Astrocyte (in vitro differentiated cells and primary cell): ENCODE results near the gene RHOB. TPM values are rescaled to one million over a fixed set of nuclear protein-coding genes. Genes with fewer than 3 reads are reported as not detected.

ENCODE experiments used
- DNase-seq: peaks from one replicate; pipeline ENCODE4 v3.0.0-alpha.2; 2010; ENCODE audit warnings: low read depth
- FAIRE-seq: peaks from 2 replicates; lab custom pipeline; 2011; peaks lifted over from hg19 to GRCh38; lab: Jason Lieb, UNC
- H2AFZ ChIP-seq: 2 replicates; pipeline ENCODE4 v1.6.0; 2012; ENCODE audit warnings: low read depth, low read length, inconsistent platforms
- H3K27ac ChIP-seq: 2 replicates; pipeline ENCODE4 v1.5.1; 2011; ENCODE audit warnings: low read depth, low read length, inconsistent platforms
- H3K27me3 ChIP-seq: 2 replicates; pipeline ENCODE4 v1.6.0; 2011; ENCODE audit warnings: low read length, inconsistent platforms; ENCODE audit not compliant: insufficient read depth
- H3K36me3 ChIP-seq: 2 replicates; pipeline ENCODE4 v1.5.1; 2011; ENCODE audit warnings: low read length, inconsistent platforms; ENCODE audit not compliant: insufficient read depth
- H3K4me1 ChIP-seq: 2 replicates; pipeline ENCODE4 v1.5.1; 2011; ENCODE audit warnings: low read length, inconsistent platforms; ENCODE audit not compliant: insufficient read depth
- H3K4me2 ChIP-seq: 2 replicates; pipeline ENCODE4 v1.6.0; 2012; ENCODE audit warnings: low read length, inconsistent platforms
- H3K4me3 ChIP-seq: 2 replicates; pipeline ENCODE4 v1.5.1; 2011; ENCODE audit warnings: low read depth, mild to moderate bottlenecking, low read length, inconsistent platforms; ENCODE audit not compliant: insufficient read depth
- H3K79me2 ChIP-seq: 2 replicates; pipeline ENCODE4 v1.6.0; 2012; ENCODE audit warnings: mild to moderate bottlenecking, low read length, inconsistent platforms; ENCODE audit not compliant: insufficient read depth
- H3K9ac ChIP-seq: 2 replicates; pipeline ENCODE4 v1.6.0; 2012; ENCODE audit warnings: mild to moderate bottlenecking, low read length, inconsistent platforms
- H3K9me3 ChIP-seq: 2 replicates; pipeline ENCODE4 v1.5.1; 2012; ENCODE audit warnings: low read depth, mild to moderate bottlenecking, low read length, inconsistent platforms; ENCODE audit not compliant: insufficient read depth
- H4K20me1 ChIP-seq: 2 replicates; pipeline ENCODE4 v1.6.0; 2012; ENCODE audit warnings: low read length, inconsistent platforms; ENCODE audit not compliant: insufficient read depth
- H3K27ac Mint-ChIP-seq: one replicate; pipeline ENCODE4 v1.8.0; 2021; ENCODE audit warnings: mild to moderate bottlenecking, mixed read lengths; ENCODE audit not compliant: unreplicated experiment
- H3K27me3 Mint-ChIP-seq: one replicate; pipeline ENCODE4 v1.8.0; 2021; ENCODE audit warnings: low read depth, mixed read lengths; ENCODE audit not compliant: unreplicated experiment
- H3K36me3 Mint-ChIP-seq: one replicate; pipeline ENCODE4 v1.8.0; 2021; ENCODE audit warnings: low read depth, mixed read lengths; ENCODE audit not compliant: unreplicated experiment
- H3K4me1 Mint-ChIP-seq: one replicate; pipeline ENCODE4 v1.8.0; 2021; ENCODE audit warnings: low read depth, mixed read lengths; ENCODE audit not compliant: unreplicated experiment
- H3K4me3 Mint-ChIP-seq: one replicate; pipeline ENCODE4 v1.8.0; 2021; ENCODE audit warnings: mild to moderate bottlenecking, moderate library complexity, mixed read lengths; ENCODE audit not compliant: unreplicated experiment
- H3K9me3 Mint-ChIP-seq: one replicate; pipeline ENCODE4 v1.8.0; 2021; ENCODE audit warnings: mild to moderate bottlenecking, mixed read lengths; ENCODE audit not compliant: unreplicated experiment
- CTCF ChIP-seq: IDR thresholded peaks from 2 replicates; pipeline ENCODE4 v1.5.1; 2011; ENCODE audit warnings: low read depth, mild to moderate bottlenecking, inconsistent platforms, low read length, moderate library complexity; ENCODE audit not compliant: insufficient read depth
- EZH2 ChIP-seq: IDR thresholded peaks from 2 replicates; pipeline ENCODE4 v1.6.1; 2012; ENCODE audit warnings: mild to moderate bottlenecking, low read length, inconsistent platforms; ENCODE audit not compliant: insufficient read depth
- total RNA-seq: library from RNA; stranded (reverse); gene quantifications from 2 replicates; pipeline ENCODE4 v1.2.1, GENCODE V29; 2021

The RHOB gene
- total RNA-seq, 1 donor from 2014 or later, result 161 TPM

- FAIRE-seq (no peak), DNase-seq (no peak)
- no peaks in the 10 kb centered on the region for H3K27me3 ChIP-seq
- no peak overlapping the region for H3K4me3 ChIP-seq
- Mint-ChIP-seq H3K4me1 (no peaks in the 10 kb centered on the region), H3K9me3 (peaks cover 23% of the 10 kb centered on the region), H3K36me3 (peaks cover 5% of the 10 kb centered on the region), H3K27ac (no peak overlapping the region), H3K27me3 (peaks cover 6% of the 10 kb centered on the region), H3K4me3 (no peak overlapping the region)
- no peaks in the 10 kb centered on the region for H4K20me1 ChIP-seq
- no peaks in the 10 kb centered on the region for H3K4me1 ChIP-seq
- H3K9ac ChIP-seq, result no peak overlapping the region
- H2AFZ ChIP-seq, result no peak overlapping the region
- no peak overlapping the region for H3K27ac ChIP-seq
- H3K36me3 ChIP-seq, result no peaks in the 10 kb centered on the region
- no peak overlapping the region for H3K4me2 ChIP-seq
- H3K9me3 ChIP-seq, result peaks cover 4% of the 10 kb centered on the region
- TF ChIP-seq CTCF (no peak), EZH2 (no peak)
- no peaks in the 10 kb centered on the region for H3K79me2 ChIP-seq
Observed at GRCh38 chr2:20409039-20409438, 37.8 kb upstream of the RHOB start.

DNA sequence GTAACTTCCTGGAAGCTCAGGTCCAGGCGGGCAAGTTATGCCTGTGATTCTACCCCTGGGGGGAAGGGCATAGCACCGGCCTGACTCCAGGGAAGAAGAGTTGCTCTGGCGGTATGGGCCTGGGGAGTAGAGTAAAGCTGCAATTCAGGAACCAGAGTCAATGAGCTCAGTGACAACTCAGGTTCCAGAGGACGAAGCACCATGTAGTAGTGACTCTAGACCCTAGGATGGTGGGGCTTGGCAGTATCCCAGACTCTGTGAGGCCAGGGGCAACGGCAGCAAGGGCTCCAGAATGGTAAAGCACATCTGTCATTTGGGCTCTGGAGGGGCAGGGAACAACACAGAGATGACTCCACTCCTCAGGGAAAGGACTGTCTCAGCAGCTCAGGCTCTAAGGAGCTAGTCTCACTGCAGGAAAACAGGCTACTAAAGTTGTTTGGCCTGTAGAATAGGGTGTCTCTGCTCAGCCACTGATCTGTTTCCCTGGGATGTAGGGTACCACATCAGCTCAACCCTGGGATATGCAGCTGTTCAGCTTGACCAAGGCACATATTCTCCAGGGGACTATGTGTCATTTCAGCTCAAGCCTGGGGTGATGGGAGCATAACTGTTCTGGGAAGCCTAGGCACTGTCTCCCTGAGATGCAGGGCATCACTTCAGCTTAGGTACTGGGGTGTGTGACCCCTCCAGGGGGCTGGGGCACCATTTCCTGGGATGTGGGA lies 36.2 kb upstream of the RHOB start:
- H3K9me3 ChIP-seq, result peaks cover 4% of the 10 kb centered on the region
- Mint-ChIP-seq H3K4me1 (no peaks in the 10 kb centered on the region), H3K27ac (no peak overlapping the region), H3K27me3 (peaks cover 2% of the 10 kb centered on the region), H3K9me3 (peaks cover 23% of the 10 kb centered on the region), H3K4me3 (no peak overlapping the region), H3K36me3 (peaks cover 5% of the 10 kb centered on the region)
- H3K27me3 ChIP-seq, result no peaks in the 10 kb centered on the region
- H4K20me1 ChIP-seq, result no peaks in the 10 kb centered on the region
- no peaks in the 10 kb centered on the region for H3K4me1 ChIP-seq
- H3K27ac ChIP-seq, result no peak overlapping the region
- no peak overlapping the region for H3K9ac ChIP-seq
- H3K4me3 ChIP-seq, result no peak overlapping the region
- no peak for DNase-seq
- H3K79me2 ChIP-seq, result no peaks in the 10 kb centered on the region
- no peak overlapping the region for H3K4me2 ChIP-seq
- H3K36me3 ChIP-seq, result no peaks in the 10 kb centered on the region
- no peak for FAIRE-seq
- H2AFZ ChIP-seq, result no peak overlapping the region
- TF ChIP-seq EZH2 (no peak), CTCF (no peak)

- Histone ChIP-seq H2AFZ (no peak overlapping the region), H3K79me2 (no peaks in the 10 kb centered on the region), H3K27me3 (no peaks in the 10 kb centered on the region), H4K20me1 (no peaks in the 10 kb centered on the region), H3K9me3 (peaks cover 4% of the 10 kb centered on the region), H3K4me3 (no peak overlapping the region), H3K4me1 (no peaks in the 10 kb centered on the region), H3K36me3 (no peaks in the 10 kb centered on the region), H3K27ac (no peak overlapping the region), H3K9ac (no peak overlapping the region), H3K4me2 (no peak overlapping the region)
- TF ChIP-seq EZH2 (no peak), CTCF (peak; percentile 81)
- Mint-ChIP-seq H3K27me3 (peaks cover 2% of the 10 kb centered on the region), H3K4me3 (no peak overlapping the region), H3K27ac (no peak overlapping the region), H3K4me1 (no peaks in the 10 kb centered on the region), H3K9me3 (peaks cover 23% of the 10 kb centered on the region), H3K36me3 (peaks cover 5% of the 10 kb centered on the region)
- FAIRE-seq (no peak), DNase-seq (peak; percentile 53)
Observed at GRCh38 chr2:20411361-20411894, 35.4 kb upstream of the RHOB start.
